HPDE6-E6E7 (cell line): Measurements from ENCODE around the gene FAM181A.

ENCODE experiments used
- DNase-seq: peaks from one replicate; pipeline ENCODE4 v3.0.0; 2011; ENCODE audit warnings: missing footprints; ENCODE audit errors: extremely low spot score

The FAM181A gene

GRCh38 chr14:93929048-93929535 lies 1.9 kb downstream of the FAM181A start:
- no peak for DNase-seq

DNA sequence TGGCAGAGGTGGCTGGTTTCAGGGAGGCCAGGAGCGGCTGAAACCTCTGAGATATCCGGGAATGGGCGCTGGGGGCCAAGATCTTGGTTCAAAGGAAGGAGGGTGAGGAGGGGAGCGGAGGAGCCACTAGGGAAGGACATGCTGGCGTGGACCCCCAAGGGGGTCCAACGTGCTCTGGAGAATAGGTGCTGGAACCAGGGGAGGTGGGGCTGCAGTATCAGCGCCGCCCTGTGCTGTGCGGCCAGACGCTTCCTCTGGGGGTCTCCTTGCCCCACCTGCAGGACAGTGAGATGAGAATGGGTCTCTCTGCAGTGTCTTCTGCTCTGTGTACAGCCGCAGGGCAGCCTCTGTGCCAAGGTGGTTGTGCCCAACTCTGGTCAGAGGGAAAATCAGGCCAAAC lies 2.5 kb downstream of the FAM181A start:
- DNase-seq, result no peak

DNA sequence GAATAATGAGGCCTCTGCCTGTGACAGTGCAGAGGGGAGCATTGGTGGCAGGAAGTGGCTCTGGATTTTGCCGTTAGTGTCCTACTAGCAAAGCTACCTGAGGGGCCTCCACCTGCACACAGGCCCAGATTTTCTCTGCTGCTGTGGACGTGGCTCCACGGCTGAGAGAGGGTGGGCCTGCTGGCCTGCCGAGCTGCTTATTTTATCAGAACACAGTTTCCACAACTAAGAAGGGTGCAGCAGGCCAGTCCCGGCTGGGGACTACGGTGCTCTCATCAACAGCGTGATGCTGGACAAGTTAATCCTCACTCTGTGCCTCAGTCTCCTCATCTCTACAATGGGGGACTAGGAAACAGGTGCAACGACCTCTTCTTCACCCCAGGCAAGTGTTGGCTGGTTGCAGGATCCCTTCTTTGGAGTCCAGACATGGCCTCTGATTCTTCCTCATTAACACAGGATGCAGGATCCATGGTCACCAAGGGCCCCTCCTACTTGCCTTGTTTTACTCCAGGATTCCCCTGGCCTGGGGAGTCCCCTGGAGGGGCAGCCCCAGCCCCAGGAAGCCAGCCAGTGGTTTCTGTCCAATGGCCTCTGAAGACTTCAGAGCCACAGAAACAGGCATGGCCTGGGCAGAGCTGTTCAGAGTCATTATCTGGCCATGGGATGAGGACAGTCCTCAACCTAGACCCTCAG lies 3.3 kb downstream of the FAM181A start:
- no peak for DNase-seq

DNA sequence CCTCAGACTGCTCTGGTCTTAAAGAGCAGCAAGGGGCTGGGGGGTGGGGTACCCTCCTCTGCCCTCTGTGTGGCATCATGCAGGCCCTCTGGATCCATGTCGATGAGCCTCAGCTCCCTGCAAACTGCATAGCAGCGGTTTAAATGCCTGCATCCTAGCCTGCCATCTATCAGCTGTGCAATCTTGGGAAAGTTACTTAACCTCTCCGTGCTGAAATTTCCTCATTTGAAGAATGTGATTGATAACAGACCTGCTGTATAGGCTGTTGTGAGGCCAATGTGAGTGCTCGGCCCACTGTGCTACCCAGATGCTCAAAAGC lies 3.8 kb downstream of the FAM181A start:
- no peak for DNase-seq

DNA sequence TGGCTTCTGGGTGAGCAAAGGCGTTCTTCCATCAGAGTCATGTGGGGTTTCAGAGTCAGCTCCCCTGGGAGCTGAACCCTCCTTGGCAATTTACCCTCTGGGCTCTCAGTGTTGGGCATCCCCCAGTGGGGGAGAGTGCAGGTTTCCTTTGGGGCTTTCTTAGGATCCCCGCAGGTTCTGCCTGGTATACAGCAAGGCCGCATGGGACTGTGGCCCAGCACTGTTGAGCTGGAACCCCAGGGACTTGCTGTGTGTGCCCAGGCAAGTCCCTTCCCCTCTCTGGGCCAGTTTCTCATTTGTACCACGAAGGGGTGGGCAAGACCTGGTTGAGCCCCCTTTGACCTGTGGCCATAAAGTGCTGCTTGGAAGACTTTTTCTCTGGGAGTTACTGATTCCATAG lies 5.5 kb downstream of the FAM181A start:
- DNase-seq, result no peak

DNA sequence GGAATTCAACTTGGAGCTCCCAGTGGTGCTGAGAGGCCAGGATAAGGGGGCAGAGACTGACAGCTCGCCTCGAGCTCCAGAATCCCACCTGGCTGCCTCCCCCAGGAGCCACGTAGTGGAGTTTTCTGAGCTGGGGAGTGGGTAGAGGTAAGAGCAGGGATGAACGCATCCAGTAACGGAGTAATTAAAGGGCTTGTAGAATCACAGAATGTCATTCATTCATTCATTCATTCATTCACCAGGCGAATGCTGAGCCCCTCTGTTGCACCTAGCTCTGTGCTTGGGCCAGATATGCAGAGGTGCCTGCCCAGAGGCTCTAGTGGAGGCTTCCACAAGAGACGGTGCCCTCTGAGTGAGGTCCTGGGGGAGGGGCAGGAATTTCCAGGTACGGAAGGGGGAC lies 8.1 kb downstream of the FAM181A start:
- DNase-seq, result no peak

DNA sequence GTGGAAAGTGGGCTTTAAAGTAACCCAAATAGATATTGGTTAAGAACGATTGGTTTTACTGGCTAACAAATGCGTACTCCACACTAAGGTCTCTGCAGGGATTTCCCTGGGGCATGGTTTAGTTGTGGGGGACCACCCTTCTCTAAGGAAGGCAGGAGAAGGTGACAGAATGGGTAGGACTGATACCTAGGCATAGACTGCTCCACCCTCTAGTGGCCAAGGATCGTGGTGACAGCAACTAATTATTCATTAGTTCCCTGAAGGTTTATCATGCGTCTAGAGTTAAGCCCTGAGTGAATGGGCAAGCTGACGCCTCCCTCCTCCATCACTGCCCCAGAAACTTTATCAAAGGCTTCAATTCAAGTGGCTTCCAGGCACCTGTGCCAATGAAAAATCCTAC lies 9.1 kb downstream of the FAM181A start:
- peak; percentile 54 for DNase-seq

DNA sequence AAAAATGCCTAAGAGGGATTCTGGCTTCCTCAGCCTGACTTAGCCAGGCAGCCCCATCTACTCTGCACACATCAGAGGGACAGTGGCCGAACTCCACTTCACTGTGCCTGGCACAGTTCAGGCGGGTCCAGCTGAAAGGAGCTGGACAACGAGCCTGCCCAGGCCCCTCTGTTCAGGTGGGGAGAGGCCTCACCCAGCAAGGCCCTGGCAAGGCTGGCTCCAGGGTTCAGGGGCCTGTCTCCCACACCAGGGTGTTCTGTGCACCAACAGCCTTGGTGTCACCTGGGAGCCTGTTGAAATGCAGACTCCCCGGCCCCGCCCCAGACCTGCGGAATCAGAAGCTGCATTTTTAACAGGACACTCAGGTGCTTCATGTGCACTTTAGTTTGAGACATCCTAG lies 9.8 kb downstream of the FAM181A start:
- DNase-seq, result no peak

DNA sequence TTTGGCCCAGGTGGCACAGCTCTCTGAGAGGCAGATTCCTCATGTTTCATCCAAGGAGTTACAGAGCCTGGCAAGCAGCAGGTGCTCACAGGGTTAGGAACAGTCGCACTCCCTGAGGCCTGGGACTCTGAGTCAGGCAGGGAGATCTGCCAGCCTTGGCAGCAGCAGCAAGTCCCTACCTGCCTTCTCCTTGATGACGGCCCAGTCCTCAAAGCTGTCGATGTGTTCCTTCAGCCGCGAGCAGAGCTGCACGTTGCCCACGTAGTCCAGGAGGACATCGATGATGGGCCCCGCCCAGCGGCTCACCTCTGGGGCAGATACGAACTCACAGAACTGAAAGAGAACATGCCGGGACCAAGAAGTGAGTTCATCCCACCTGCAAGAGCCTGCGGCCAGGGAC lies 10.4 kb downstream of the FAM181A start:
- peak; percentile 95 for DNase-seq

- DNase-seq, result no peak
Observed at GRCh38 chr14:93938751-93939303, 11.7 kb downstream of the FAM181A start.

GRCh38 chr14:93939304-93940229 lies 12.4 kb downstream of the FAM181A start:
- peak; percentile 63 for DNase-seq

GRCh38 chr14:93940437-93940836 lies 13.3 kb downstream of the FAM181A start:
- no peak for DNase-seq

DNA sequence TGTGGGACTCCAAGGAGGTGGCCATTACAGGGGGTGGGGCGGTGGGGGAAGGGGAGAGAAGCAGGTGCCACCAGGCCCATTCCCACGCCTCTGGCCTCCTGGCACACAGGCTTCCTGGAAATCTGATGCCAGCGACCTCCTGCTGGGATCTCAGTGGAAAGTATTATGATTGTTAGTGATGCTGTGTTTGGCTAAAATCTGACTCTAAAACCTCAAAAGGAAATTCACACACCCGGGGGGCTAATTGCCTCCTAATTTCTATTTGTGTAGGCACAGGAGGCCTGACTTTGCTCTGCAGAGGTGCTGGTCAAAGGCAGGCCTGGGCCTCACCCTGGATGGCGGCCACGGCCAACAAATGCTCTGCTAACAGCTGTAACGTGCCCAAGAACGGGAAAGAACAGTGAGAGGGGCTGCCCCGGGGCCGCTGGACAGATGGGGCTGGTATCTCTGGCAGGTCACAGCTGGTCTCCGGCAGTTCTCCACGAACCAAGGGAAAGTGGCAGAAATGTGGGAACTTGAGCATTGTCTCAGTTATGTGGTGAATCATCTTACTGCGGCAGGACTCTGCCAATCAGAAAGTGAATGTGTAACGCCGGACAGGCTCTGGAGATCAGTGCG lies 14.3 kb downstream of the FAM181A start:
- peak; percentile 84 for DNase-seq

DNA sequence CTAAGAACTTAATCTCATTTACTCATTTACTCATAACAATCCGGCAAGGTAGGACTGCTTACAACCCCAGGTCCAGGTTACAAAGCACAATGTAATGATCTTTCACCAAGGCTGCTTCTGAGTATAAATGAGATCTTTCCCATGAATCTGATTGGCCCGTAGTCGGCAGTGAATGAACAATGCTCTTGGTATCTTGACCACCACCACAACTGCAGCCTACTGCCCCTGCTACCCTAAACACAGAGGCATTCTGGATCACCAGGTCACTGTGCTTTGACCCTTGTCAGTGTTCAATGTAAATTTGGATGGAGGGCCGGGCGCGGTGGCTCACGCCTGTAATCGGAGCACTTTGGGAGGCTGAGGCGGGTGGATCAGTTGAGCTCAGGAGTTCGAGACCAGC lies 15.9 kb downstream of the FAM181A start:
- DNase-seq, result no peak

- no peak for DNase-seq
Observed at GRCh38 chr14:93943930-93944329, 16.8 kb downstream of the FAM181A start.

GRCh38 chr14:93944348-93945069 lies 17.4 kb downstream of the FAM181A start:
- DNase-seq, result no peak

- no peak for DNase-seq
Observed at GRCh38 chr14:93945070-93945399, 17.9 kb downstream of the FAM181A start.

DNA sequence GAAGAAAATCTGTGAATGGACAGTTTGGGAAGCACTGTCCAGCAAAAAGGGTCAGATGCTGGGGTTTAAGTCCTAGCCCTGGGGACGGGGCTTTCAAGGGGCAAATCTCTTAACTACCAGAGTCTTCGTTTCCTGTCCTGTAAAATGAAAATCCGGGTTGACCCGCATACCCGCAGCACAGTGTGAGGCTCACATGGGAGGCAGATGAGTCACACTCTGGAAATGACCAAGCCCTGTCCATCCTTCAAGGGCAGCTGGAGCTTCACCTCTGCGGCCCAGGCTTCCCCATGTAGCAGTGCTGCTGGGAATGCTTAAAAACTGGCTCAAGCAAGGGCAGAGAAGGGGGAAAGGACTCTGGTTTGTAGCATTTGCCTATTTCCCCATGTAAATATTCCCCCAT lies 19.0 kb downstream of the FAM181A start:
- DNase-seq, result no peak

DNA sequence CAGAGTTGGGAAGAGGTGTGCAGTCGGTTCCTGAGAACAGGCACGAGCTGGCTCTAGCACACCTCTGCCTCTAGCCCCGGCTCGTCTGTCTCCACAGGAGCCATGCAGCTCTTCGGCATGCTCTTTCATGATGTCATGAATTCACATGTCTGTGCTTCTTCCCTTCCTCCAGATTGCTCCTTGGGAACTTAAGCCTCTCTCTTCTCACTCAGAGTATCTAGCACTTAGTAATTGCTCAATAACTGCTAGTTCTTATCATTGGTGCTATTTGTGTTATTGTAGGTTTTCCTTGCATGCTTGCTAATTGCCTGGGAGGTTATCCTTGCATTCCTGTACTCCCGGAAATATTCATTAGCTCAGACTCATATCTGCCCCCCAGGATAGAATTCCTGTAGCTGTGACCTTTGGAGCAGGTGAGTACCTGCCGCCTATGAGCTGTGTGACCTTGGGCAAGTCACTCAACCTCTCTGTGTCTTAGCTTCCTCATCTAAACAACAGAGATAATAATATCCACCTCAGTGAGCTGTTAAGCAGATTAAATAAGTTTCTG lies 19.5 kb downstream of the FAM181A start:
- DNase-seq, result no peak

GRCh38 chr14:93947282-93947681 lies 20.1 kb downstream of the FAM181A start:
- DNase-seq, result no peak

- DNase-seq, result no peak
Observed at GRCh38 chr14:93949511-93950075, 22.4 kb downstream of the FAM181A start.
